ENCODE measurements around the gene ARHGDIB. TPM values are rescaled to one million over a fixed set of nuclear protein-coding genes. Genes with fewer than 3 reads are reported as not detected.

Gene ARHGDIB
- total RNA-seq, 1 donor: 2.4 TPM

DNA sequence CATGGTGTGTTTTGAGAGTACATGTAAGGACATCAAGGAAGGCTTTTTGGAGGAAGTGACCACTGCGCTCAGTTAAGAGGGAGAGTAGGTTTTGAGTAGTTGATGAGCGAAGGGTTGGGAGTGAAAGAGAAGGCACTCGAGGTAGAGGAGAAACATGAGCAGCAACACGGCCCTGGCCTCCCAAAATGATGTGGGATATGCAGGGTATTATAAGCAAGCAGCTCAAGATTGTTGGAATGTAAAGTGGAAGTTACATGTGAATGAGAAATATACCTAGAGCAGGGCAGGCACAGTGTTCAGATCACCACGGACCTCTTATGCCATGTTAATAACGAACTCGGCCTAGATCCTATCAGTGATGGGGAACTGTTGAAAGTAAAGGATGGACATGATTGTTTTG, 2.1 kb upstream of the ARHGDIB start:
- no peak for DNase-seq (ENCODE audit: low read depth)
- TF ChIP-seq, protein P1, sequence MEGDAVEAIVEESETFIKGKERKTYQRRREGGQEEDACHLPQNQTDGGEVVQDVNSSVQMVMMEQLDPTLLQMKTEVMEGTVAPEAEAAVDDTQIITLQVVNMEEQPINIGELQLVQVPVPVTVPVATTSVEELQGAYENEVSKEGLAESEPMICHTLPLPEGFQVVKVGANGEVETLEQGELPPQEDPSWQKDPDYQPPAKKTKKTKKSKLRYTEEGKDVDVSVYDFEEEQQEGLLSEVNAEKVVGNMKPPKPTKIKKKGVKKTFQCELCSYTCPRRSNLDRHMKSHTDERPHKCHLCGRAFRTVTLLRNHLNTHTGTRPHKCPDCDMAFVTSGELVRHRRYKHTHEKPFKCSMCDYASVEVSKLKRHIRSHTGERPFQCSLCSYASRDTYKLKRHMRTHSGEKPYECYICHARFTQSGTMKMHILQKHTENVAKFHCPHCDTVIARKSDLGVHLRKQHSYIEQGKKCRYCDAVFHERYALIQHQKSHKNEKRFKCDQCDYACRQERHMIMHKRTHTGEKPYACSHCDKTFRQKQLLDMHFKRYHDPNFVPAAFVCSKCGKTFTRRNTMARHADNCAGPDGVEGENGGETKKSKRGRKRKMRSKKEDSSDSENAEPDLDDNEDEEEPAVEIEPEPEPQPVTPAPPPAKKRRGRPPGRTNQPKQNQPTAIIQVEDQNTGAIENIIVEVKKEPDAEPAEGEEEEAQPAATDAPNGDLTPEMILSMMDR (IDR thresholded peaks at IDR 0.05; ENCODE audit: insufficient read depth, low read length): no peak

DNA sequence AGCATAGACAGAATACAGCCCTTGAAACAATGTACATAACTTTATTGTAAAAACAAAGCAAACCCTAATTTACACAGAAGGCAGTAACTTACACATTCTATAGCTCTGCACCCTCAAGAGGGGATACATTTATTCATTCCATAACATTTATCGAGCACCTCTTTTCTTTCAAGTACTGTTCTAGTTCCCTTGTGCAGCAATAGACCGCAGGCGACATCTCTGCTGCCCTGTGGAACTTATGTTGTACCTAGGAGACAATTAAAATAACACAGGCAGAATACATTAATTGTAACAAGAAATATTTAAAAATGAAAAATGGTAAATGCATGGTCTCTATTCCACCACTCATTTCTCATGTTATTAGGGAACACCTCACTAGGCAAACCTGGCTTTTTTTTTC, 1.4 kb upstream of the ARHGDIB start:
- DNase-seq (ENCODE audit: low read depth): no peak
- TF ChIP-seq, protein P1 (IDR thresholded peaks at IDR 0.05; ENCODE audit: insufficient read depth, low read length): no peak

More for the DNA sequence above, 2.1 kb upstream of the ARHGDIB start:
- no peak overlapping the region for H3K4me3 ChIP-seq (ENCODE audit: low read depth, low read length)

DNA sequence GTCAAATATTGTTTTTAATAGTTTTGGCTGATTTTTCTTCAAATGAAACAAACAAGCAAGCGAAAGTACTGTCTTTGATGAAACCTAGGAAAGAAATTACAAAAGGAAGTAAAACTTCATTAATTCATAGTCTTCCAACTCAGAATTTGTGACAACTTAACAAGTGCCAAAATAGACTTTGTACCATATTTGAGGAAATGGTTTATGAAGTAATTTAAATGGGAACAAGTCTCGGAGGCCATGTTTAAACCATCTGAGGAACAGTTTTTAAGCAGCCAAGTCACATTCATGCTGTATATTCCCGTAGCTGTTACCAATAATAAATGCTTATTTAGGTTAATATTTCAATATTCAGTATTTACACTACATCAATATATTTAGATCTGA, 745 bp upstream of the ARHGDIB start:
- TF ChIP-seq, protein P1 (IDR thresholded peaks at IDR 0.05; ENCODE audit: insufficient read depth, low read length): no peak
- no peak for DNase-seq (ENCODE audit: low read depth)
- H3K4me3 ChIP-seq (ENCODE audit: low read depth, low read length): no peak overlapping the region

More for the DNA sequence above, 1.4 kb upstream of the ARHGDIB start:
- no peak overlapping the region for H3K4me3 ChIP-seq (ENCODE audit: low read depth, low read length)

DNA sequence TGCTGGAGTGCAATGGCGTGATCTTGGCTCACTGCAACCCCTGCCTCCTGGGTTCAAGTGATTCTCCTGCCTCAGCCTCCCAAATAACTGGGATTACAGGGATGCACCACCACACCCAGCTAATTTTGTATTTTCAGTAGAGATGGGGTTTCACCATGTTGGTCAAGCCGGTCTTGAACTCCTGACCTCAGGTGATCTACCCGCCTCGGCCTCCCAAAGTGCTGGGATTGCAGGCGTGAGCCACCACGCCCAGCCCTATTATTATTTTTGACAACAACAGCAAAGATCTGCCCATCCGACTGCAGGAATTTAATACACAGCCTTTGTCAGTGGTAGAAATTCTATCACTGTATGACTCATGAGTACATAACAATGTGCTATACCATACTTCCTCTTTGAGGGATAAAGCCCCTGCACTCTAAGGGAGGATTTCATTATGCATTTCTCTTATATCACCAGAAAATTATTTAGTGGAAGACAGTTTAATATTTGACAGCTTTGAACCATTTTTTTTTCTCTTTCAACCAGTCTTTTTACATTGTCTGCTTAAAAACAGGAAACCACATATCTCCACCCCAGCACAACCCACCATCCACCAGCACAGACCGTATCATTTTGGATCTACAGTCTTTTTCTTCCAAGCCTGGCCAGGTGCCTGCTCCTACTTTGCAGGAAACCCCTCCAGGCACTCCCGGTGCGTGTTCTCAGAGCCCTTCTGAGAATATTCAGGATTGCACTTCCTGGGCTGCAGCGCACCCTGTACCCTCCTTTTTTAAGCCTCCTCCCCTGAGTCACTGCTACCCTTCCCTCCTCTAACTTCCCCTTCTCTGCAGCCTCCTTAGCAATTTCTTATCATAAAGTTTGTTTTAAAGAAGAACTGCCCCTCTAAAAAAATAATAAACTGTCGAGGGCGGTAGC, 594 bp downstream of the ARHGDIB start:
- TF ChIP-seq, protein P1 (IDR thresholded peaks at IDR 0.05; ENCODE audit: insufficient read depth, low read length): no peak
- H3K4me3 ChIP-seq (ENCODE audit: low read depth, low read length): peak overlapping the region; percentile 31
- peak; percentile 34 for DNase-seq (ENCODE audit: low read depth)

DNA sequence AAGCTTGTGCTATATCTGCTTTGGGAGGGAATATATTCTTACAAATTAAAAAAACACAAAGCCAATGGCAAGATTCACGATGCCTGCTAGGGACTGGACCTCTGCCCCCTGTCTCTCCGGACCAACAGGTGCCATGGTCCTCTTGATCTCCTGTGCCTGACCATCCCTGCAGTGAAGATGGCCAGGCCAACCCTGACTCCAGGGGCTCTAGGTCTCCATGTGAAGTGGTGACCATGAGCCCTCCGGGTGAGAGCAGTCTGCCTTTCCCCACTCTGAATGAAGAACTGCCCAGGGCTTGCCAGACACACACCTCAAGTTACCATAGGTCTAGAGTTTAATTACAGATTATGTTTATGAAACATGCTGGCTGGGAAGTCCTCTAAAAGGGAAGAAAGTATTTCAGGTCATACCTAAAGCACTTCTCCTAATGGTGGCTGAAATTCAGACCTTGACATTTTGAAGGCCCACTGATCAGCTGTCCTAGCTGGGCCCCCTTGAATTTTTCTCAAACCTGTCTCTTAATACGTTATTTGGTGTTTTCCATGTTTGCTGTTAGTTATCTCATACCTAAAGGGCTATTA, 1.4 kb downstream of the ARHGDIB start:
- DNase-seq (ENCODE audit: low read depth): no peak
- no peak overlapping the region for H3K4me3 ChIP-seq (ENCODE audit: low read depth, low read length)
- TF ChIP-seq, protein P1 (IDR thresholded peaks at IDR 0.05; ENCODE audit: insufficient read depth, low read length): no peak

DNA sequence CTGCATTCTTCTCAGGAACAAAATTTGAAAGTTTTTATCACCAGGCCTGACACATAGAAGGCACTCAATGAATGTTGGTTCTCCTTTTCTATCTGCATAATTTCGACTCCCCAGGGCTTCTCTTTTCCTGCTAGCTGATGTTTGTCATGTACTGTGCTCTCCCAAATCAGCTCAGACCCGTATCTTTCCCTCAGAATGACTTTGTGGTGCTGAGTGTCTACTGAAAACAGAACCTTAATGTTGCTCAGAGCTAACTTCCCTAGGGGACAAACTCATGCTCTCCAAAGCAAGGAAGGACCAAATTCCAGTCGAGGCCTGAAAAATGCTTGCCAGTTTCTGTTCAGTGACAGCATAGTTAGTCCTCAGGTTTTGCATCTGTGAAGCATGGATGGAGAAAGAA, 1.9 kb downstream of the ARHGDIB start:
- TF ChIP-seq, protein P1 (IDR thresholded peaks at IDR 0.05; ENCODE audit: insufficient read depth, low read length): no peak
- no peak for DNase-seq (ENCODE audit: low read depth)
- H3K4me3 ChIP-seq (ENCODE audit: low read depth, low read length): no peak overlapping the region
